AG04450 (cell line): ENCODE measurements around the gene SPIRE1. TPM values are rescaled to one million over a fixed set of nuclear protein-coding genes. Genes with fewer than 3 reads are reported as not detected.

Experiments
- CTCF ChIA-PET: fragments of 300-600, 350-600 bp; formaldehyde crosslinking; extraction: SDS; loops from one replicate; lab custom pipeline; 2022; ENCODE audit warnings: antibody characterized with exemption, inconsistent platforms; lab: Charles Lee
- POLR2A ChIA-PET: fragments of 350-600 bp; formaldehyde crosslinking; extraction: SDS; loops from one replicate; lab custom pipeline; 2021; ENCODE audit warnings: antibody characterized with exemption, inconsistent platforms; lab: Yijun Ruan, JAX
- DNase-seq: peaks from one replicate; pipeline ENCODE4 v3.0.0-alpha.2; 2011; ENCODE audit warnings: low read depth, low spot score
- H3K27ac ChIP-seq: one replicate; pipeline ENCODE4 v1.5.1; 2012; ENCODE audit warnings: low read depth, low read length, control low read depth
- H3K27me3 ChIP-seq: one replicate; pipeline ENCODE4 v1.6.0; 2012; ENCODE audit warnings: low read length; ENCODE audit not compliant: control insufficient read depth, insufficient read depth
- H3K4me3 ChIP-seq: 2 replicates; pipeline ENCODE4 v1.5.1; 2011; ENCODE audit warnings: mild to moderate bottlenecking, low read depth, low read length, control low read depth
- H3K9me3 ChIP-seq: 2 replicates; pipeline ENCODE4 v1.5.1; 2012; ENCODE audit warnings: low read length; ENCODE audit not compliant: control insufficient read depth, insufficient read depth
- CTCF ChIP-seq: IDR thresholded peaks from 2 replicates; pipeline ENCODE4 v1.5.1; 2011; ENCODE audit warnings: low read depth, low read length, control low read depth, inconsistent platforms
- polyA minus RNA-seq: library from RNA; depleted of rRNA, polyadenylated mRNA; stranded (reverse); fragments of >200 nt; gene quantifications from 2 replicates; pipeline ENCODE4 v1.2.3, GENCODE V29; 2011; rRNA and poly(A)+ RNA removed
- polyA plus RNA-seq: library from polyadenylated mRNA; depleted of rRNA; stranded (reverse); fragments of >200 nt; gene quantifications from 2 replicates; pipeline ENCODE4 v1.2.3, GENCODE V29; 2011; rRNA removed

The SPIRE1 gene
- polyA plus RNA-seq (16.3 and 22.2 TPM in 2 replicates), polyA minus RNA-seq (23.8 and 25.5 TPM in 2 replicates)

GRCh38 chr18:12657684-12658425, at the start of gene SPIRE1:
Gene SPIRE1 (minus strand): TSS chr18:12658107. CDS start chr18:12657866, 241 bp downstream.
- H3K9me3 ChIP-seq, result no peaks in the 10 kb centered on the region
- H3K4me3 ChIP-seq, result peak within 1 kb of the TSS; percentile 68
- POLR2A ChIA-PET, result no interaction called here
- no peak for DNase-seq
- H3K27ac ChIP-seq, result peak within 1 kb of the TSS; percentile 21
- CTCF ChIA-PET, result interaction anchor here (1.1 to 7.7 kb wide), 2 partner anchors 9 to 266 kb away, joined by 3 to 179 read pairs; no protein-coding TSS in a partner anchor
- TF ChIP-seq CTCF, result no peak
- H3K27me3 ChIP-seq, result no peaks in the 10 kb centered on the region

GRCh38 chr18:12703664-12704063, 45.8 kb upstream of the SPIRE1 start:
- DNase-seq, result no peak
- Histone ChIP-seq H3K4me3 (peak overlapping the region; percentile 90), H3K9me3 (no peaks in the 10 kb centered on the region; the same call in 1 of the 2 replicates), H3K27ac (no peak overlapping the region), H3K27me3 (no peaks in the 10 kb centered on the region)
- no peak for TF ChIP-seq CTCF
- ChIA-PET CTCF (interaction anchor here (1.0 kb wide), 2 partner anchors 231 to 309 kb away, joined by 3 read pairs; no protein-coding TSS in a partner anchor), POLR2A (interaction anchor here (0.7 kb wide), 1 partner anchor 180 kb away, joined by 3 read pairs; the partner anchor contains the start of gene PTPN2)

- ChIA-PET POLR2A (interaction anchor here (1.0 to 1.6 kb wide), 4 partner anchors 24 to 326 kb away, joined by 3 to 14 read pairs (median 4); partner anchors contain the start of genes AFG3L2, CEP192 and PTPN2), CTCF (interaction anchor here (1.0 kb wide), 1 partner anchor 232 kb away, joined by 3 read pairs; no protein-coding TSS in a partner anchor)
- Histone ChIP-seq H3K27ac (peak overlapping the region; percentile 93), H3K4me3 (peak overlapping the region; percentile 90), H3K9me3 (no peaks in the 10 kb centered on the region; the same call in 1 of the 2 replicates), H3K27me3 (no peaks in the 10 kb centered on the region)
- no peak for TF ChIP-seq CTCF
- DNase-seq, result no peak
These were observed 45.2 kb upstream of the SPIRE1 start for GRCh38 chr18:12703096-12703567.

GRCh38 chr18:12702221-12703095, 44.6 kb upstream of the SPIRE1 start, which contains the start of the genes CEP76 and PSMG2:
Gene CEP76 (minus strand): TSS chr18:12702723. CDS start chr18:12702548, 175 bp downstream.
Gene PSMG2 (plus strand): TSS chr18:12703042. CDS start chr18:12703108, 66 bp downstream.
- peak; percentile 46 for DNase-seq
- no peak for TF ChIP-seq CTCF
- POLR2A ChIA-PET, result interaction anchor here (0.6 to 1.6 kb wide), 7 partner anchors 23 to 325 kb away, joined by 3 to 14 read pairs (median 4); partner anchors contain the start of genes AFG3L2, CEP192, PRELID3A and PTPN2
- Histone ChIP-seq H3K9me3 (no peaks in the 10 kb centered on the region; the same call in 1 of the 2 replicates), H3K27me3 (no peaks in the 10 kb centered on the region), H3K4me3 (peak within 1 kb of the TSS; percentile 90), H3K27ac (peak within 1 kb of the TSS; percentile 93)
- CTCF ChIA-PET, result interaction anchor here (1.0 to 2.3 kb wide), 3 partner anchors 11 to 311 kb away, joined by 3 to 11 read pairs (median 5); no protein-coding TSS in a partner anchor
